Measurements from ENCODE around the gene TECPR1. TPM values are rescaled to one million over a fixed set of nuclear protein-coding genes. Genes with fewer than 3 reads are reported as not detected.

Gene TECPR1
- total RNA-seq, 1 donor from 2014 or later, result 50.1 TPM

- intact Hi-C loops (cut with DNase I), result no loop called here
- peaks cover 92% of the 10 kb centered on the region for H3K36me3 ChIP-seq
- TF ChIP-seq, protein P1, sequence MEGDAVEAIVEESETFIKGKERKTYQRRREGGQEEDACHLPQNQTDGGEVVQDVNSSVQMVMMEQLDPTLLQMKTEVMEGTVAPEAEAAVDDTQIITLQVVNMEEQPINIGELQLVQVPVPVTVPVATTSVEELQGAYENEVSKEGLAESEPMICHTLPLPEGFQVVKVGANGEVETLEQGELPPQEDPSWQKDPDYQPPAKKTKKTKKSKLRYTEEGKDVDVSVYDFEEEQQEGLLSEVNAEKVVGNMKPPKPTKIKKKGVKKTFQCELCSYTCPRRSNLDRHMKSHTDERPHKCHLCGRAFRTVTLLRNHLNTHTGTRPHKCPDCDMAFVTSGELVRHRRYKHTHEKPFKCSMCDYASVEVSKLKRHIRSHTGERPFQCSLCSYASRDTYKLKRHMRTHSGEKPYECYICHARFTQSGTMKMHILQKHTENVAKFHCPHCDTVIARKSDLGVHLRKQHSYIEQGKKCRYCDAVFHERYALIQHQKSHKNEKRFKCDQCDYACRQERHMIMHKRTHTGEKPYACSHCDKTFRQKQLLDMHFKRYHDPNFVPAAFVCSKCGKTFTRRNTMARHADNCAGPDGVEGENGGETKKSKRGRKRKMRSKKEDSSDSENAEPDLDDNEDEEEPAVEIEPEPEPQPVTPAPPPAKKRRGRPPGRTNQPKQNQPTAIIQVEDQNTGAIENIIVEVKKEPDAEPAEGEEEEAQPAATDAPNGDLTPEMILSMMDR (IDR thresholded peaks at IDR 0.05), result peak; percentile 15
- ATAC-seq, result no peak
- H3K9me3 ChIP-seq, result no peaks in the 10 kb centered on the region
- no peak for DNase-seq
- H3K4me3 ChIP-seq, result no peak overlapping the region
- peaks cover 44% of the 10 kb centered on the region for H3K4me1 ChIP-seq
- H3K27me3 ChIP-seq (ENCODE audit: low read depth), result no peaks in the 10 kb centered on the region
- H3K27ac ChIP-seq, result no peak overlapping the region
Measured at GRCh38 chr7:98291717-98292116, 39.7 kb upstream of the TECPR1 start.

DNA sequence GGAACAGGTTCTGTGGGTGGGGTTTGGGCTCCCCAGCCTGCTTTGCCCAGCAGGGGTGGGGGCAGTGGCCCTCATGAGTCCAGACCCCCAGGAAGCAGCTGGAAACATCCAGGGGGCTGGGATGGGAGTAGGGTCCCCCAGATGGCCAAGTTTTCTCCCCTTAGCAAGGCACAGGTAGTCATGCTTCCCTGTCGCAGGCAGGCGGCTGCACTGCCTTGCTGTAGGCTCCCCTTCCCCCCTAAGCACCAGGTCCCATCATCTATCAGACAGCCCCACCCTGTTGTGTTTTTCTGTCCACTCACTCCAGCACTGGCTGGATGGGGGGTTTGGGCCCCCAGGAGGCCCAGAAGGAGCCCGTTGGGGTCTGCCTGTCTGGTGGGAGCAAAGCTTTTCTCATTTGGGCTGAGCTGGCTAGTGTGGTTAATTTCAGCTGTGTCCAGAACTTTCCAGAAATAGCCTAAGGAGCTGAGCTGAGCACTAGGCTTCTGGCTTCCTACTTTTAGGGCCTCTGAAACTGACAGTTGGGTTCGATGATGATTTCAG is 37.4 kb upstream of the TECPR1 start:
- intact Hi-C loops (cut with DNase I), result no loop called here
- H3K4me1 ChIP-seq, result peaks cover 54% of the 10 kb centered on the region

GRCh38 chr7:98288064-98288823 is 36.2 kb upstream of the TECPR1 start:
- H3K27ac ChIP-seq, result peak overlapping the region; percentile 96
- H3K4me3 ChIP-seq, result peak overlapping the region; percentile 87
- DNase-seq, result no peak
- ATAC-seq, result no peak
- H3K9me3 ChIP-seq, result no peaks in the 10 kb centered on the region
- peaks cover 66% of the 10 kb centered on the region for H3K4me1 ChIP-seq
- TF ChIP-seq, protein P1 (IDR thresholded peaks at IDR 0.05), result no peak
- peaks cover 81% of the 10 kb centered on the region for H3K36me3 ChIP-seq
- H3K27me3 ChIP-seq (ENCODE audit: low read depth), result no peaks in the 10 kb centered on the region
- intact Hi-C loops (cut with DNase I), result no loop called here

More for the DNA sequence above, 37.4 kb upstream of the TECPR1 start:
- Histone ChIP-seq H3K9me3 (no peaks in the 10 kb centered on the region), H3K27me3 (ENCODE audit: low read depth) (no peaks in the 10 kb centered on the region), H3K4me3 (no peak overlapping the region), H3K27ac (no peak overlapping the region), H3K36me3 (peaks cover 82% of the 10 kb centered on the region)
- ATAC-seq, result no peak
- DNase-seq, result no peak
- TF ChIP-seq, protein P1 (IDR thresholded peaks at IDR 0.05), result no peak

GRCh38 chr7:98287486-98287959 is 35.5 kb upstream of the TECPR1 start:
- intact Hi-C loops (cut with DNase I), result no loop called here
- peak overlapping the region; percentile 87 for H3K4me3 ChIP-seq
- H3K27me3 ChIP-seq (ENCODE audit: low read depth), result no peaks in the 10 kb centered on the region
- TF ChIP-seq, protein P1 (IDR thresholded peaks at IDR 0.05), result no peak
- no peaks in the 10 kb centered on the region for H3K9me3 ChIP-seq
- ATAC-seq (peak; percentile 35 to 47), DNase-seq (peak; percentile 81)
- peaks cover 74% of the 10 kb centered on the region for H3K36me3 ChIP-seq
- H3K27ac ChIP-seq, result peak overlapping the region; percentile 96
- peaks cover 71% of the 10 kb centered on the region for H3K4me1 ChIP-seq

- intact Hi-C loops (cut with DNase I), result no loop called here
- Histone ChIP-seq H3K4me3 (peak overlapping the region; percentile 87), H3K9me3 (no peaks in the 10 kb centered on the region), H3K27me3 (ENCODE audit: low read depth) (no peaks in the 10 kb centered on the region), H3K4me1 (peaks cover 71% of the 10 kb centered on the region), H3K36me3 (peaks cover 68% of the 10 kb centered on the region), H3K27ac (peak overlapping the region; percentile 96)
- ATAC-seq, result no peak
- no peak for DNase-seq
- TF ChIP-seq, protein P1 (IDR thresholded peaks at IDR 0.05), result no peak
Measured at GRCh38 chr7:98286701-98287485, 34.9 kb upstream of the TECPR1 start.
